Subcutaneous abdominal adipose tissue (tissue), 5 donors: ENCODE data around the gene GPR32.
"Not testable (repeated sequence)": the region's sequence is repeated elsewhere in the genome, so short reads cannot be mapped to it uniquely, and the experiment has no call there.

Source experiments
- H3K27ac ChIP-seq: one replicate; pipeline ENCODE4 v1.7.0; 2013; ENCODE audit warnings: low read depth, mild to moderate bottlenecking, inconsistent platforms, low read length, moderate library complexity
- H3K27me3 ChIP-seq, 5 donors: one replicate each; pipeline ENCODE4 v1.7.0; 2013; ENCODE audit warnings: low read length in 5 of 5, inconsistent platforms in 1 of 5; ENCODE audit not compliant: control insufficient read depth in 5 of 5, insufficient read depth in 4 of 5
- H3K36me3 ChIP-seq, 5 donors: one replicate each; pipeline ENCODE4 v1.7.0; 2013; ENCODE audit warnings: low read length in 5 of 5; ENCODE audit not compliant: control insufficient read depth in 5 of 5, insufficient read depth in 5 of 5
- H3K4me1 ChIP-seq, 5 donors: one replicate each; pipeline ENCODE4 v1.7.0; 2013; ENCODE audit warnings: low read length in 5 of 5, mild to moderate bottlenecking in 3 of 5, moderate library complexity in 1 of 5; ENCODE audit not compliant: control insufficient read depth in 5 of 5, insufficient read depth in 5 of 5
- H3K4me3 ChIP-seq, 5 donors: one replicate each; pipeline ENCODE4 v1.7.0; 2013; ENCODE audit warnings: low read length in 5 of 5, low read depth in 1 of 5
- H3K9ac ChIP-seq, 5 donors: one replicate each; pipeline ENCODE4 v1.7.0; 2013; ENCODE audit warnings: low read length in 5 of 5, mild to moderate bottlenecking in 4 of 5, moderate library complexity in 3 of 5
- H3K9me3 ChIP-seq, 5 donors: one replicate each; pipeline ENCODE4 v1.7.0; 2013; ENCODE audit warnings: low read length in 5 of 5; ENCODE audit not compliant: control insufficient read depth in 5 of 5
- donor health status: healthy.
- donor health status: healthy.
- donor health status: healthy.
- donor health status: healthy.
- donor health status: healthy.

The GPR32 gene

GRCh38 chr19:50745221-50745620, 25.0 kb upstream of the GPR32 start:
- Histone ChIP-seq H3K27ac (no peak overlapping the region), H3K27me3 (peaks cover 12 to 18% (median 12%) of the 10 kb centered on the region in 5 donors), H3K9me3 (no peaks in the 10 kb centered on the region)

DNA sequence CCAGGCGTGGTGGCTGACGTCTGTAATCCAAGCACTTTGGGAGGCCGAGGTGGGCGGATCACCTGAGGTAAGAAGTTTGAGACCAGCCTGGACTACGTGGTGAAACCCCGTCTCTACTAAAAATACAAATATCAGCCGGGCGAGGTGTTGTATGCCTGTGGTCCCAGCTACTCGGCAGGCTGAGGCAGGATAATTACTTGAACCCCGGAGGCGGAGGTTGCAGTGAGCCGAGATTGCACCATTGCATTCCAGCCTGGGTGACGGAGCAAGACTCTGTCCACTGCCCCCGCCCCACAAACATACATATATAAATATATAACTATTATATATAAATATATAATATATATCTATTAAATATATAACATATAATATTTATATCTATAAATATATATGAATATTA, 23.1 kb upstream of the GPR32 start:
- H3K36me3 ChIP-seq, H3K27ac ChIP-seq, H3K4me3 ChIP-seq, H3K27me3 ChIP-seq, H3K4me1 ChIP-seq, H3K9ac ChIP-seq, H3K9me3 ChIP-seq: not testable (repeated sequence)

More at GRCh38 chr19:50745221-50745620, 25.0 kb upstream of the GPR32 start:
- Histone ChIP-seq H3K4me3 (no peak overlapping the region), H3K36me3 (no peaks in the 10 kb centered on the region), H3K9ac (no peak overlapping the region), H3K4me1 (no peaks in the 10 kb centered on the region)

- Histone ChIP-seq H3K9ac (no peak overlapping the region), H3K4me3 (no peak overlapping the region), H3K9me3 (no peaks in the 10 kb centered on the region), H3K27ac (no peak overlapping the region), H3K4me1 (no peaks in the 10 kb centered on the region), H3K36me3 (no peaks in the 10 kb centered on the region), H3K27me3 (peaks cover 0 to 5% (median 0%) of the 10 kb centered on the region in 5 donors)
These were observed 20.8 kb upstream of the GPR32 start for GRCh38 chr19:50749490-50749889.

- no peaks in the 10 kb centered on the region for H3K9me3 ChIP-seq
- H3K4me1 ChIP-seq: no peaks in the 10 kb centered on the region
- no peak overlapping the region for H3K27ac ChIP-seq
- H3K4me3 ChIP-seq: no peak overlapping the region
- H3K9ac ChIP-seq: no peak overlapping the region
- H3K36me3 ChIP-seq: no peaks in the 10 kb centered on the region
- peaks cover 0 to 5% (median 0%) of the 10 kb centered on the region in 5 donors for H3K27me3 ChIP-seq
These were observed 20.3 kb upstream of the GPR32 start for GRCh38 chr19:50750010-50750409.

GRCh38 chr19:50753879-50754278, 16.4 kb upstream of the GPR32 start:
- no peaks in the 10 kb centered on the region for H3K4me1 ChIP-seq
- peaks cover 0 to 4% (median 0%) of the 10 kb centered on the region in 5 donors for H3K27me3 ChIP-seq
- H3K9ac ChIP-seq: no peak overlapping the region
- H3K4me3 ChIP-seq: no peak overlapping the region
- no peaks in the 10 kb centered on the region for H3K9me3 ChIP-seq
- H3K36me3 ChIP-seq: no peaks in the 10 kb centered on the region
- no peak overlapping the region for H3K27ac ChIP-seq

DNA sequence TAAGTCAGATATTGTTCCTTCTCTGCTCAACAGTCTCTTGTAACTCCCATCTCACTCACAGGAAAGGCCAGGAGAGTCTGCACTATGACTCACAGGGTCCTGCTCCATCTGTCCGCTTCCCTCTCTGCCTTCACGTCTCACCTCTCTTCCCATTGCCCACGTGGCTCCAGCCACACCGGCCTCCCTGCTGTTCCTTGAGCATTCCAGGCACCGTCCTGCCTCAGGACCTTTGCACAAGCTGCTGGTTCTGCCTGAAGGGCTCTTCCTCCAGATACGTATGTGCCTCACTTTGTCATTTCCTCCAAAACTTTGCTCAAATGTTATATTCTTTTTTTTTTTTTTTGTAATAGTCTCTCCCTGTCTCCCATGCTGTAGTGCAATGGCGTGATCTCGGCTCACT, 14.0 kb upstream of the GPR32 start:
- H3K4me3 ChIP-seq, H3K27ac ChIP-seq, H3K4me1 ChIP-seq, H3K36me3 ChIP-seq, H3K9me3 ChIP-seq, H3K9ac ChIP-seq, H3K27me3 ChIP-seq: not testable (repeated sequence)

- not testable (repeated sequence) for H3K27ac ChIP-seq, H3K9ac ChIP-seq, H3K27me3 ChIP-seq, H3K4me3 ChIP-seq, H3K4me1 ChIP-seq, H3K9me3 ChIP-seq, H3K36me3 ChIP-seq
These were observed 12.6 kb upstream of the GPR32 start for GRCh38 chr19:50757624-50758023.

GRCh38 chr19:50759076-50759475, 11.2 kb upstream of the GPR32 start:
- not testable (repeated sequence) for H3K4me3 ChIP-seq, H3K9me3 ChIP-seq, H3K27ac ChIP-seq, H3K36me3 ChIP-seq, H3K27me3 ChIP-seq, H3K9ac ChIP-seq, H3K4me1 ChIP-seq

- Histone ChIP-seq H3K9me3 (peaks cover 0 to 4% (median 0%) of the 10 kb centered on the region in 5 donors), H3K4me1 (no peaks in the 10 kb centered on the region), H3K9ac (no peak overlapping the region), H3K36me3 (no peaks in the 10 kb centered on the region), H3K4me3 (no peak overlapping the region), H3K27me3 (peaks cover 0 to 9% (median 0%) of the 10 kb centered on the region in 5 donors), H3K27ac (no peak overlapping the region)
These were observed 10.4 kb upstream of the GPR32 start for GRCh38 chr19:50759886-50760285.

GRCh38 chr19:50761501-50761900, 8.8 kb upstream of the GPR32 start:
- H3K27ac ChIP-seq, H3K36me3 ChIP-seq, H3K4me1 ChIP-seq, H3K4me3 ChIP-seq, H3K9me3 ChIP-seq, H3K9ac ChIP-seq: not testable (repeated sequence)
- peaks cover 0 to 10% (median 0%) of the 10 kb centered on the region in 5 donors for H3K27me3 ChIP-seq

DNA sequence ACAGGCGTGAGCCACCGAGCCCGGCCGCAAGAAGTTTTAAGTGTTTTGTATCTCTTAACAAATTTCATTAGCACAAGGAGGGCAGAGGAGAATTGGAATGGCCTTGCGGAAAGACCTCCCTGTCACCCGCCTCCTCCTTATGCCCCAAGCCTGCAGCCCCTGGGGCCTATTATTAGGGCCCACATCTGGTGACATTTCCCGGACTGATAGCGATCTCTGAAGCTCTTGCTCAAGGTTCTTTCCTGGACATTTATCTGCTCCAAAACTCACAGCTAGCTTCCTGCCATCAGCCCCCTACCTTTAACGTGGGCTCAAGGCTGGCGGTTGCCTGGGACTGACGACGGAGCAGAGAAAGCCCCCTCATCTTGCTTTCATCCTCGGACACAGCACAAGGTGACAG, 6.7 kb upstream of the GPR32 start:
- H3K27ac ChIP-seq, H3K9me3 ChIP-seq, H3K4me3 ChIP-seq, H3K4me1 ChIP-seq, H3K27me3 ChIP-seq, H3K9ac ChIP-seq, H3K36me3 ChIP-seq: not testable (repeated sequence)
